H1 (cell line): ENCODE data around the gene TRAF3.

Source experiments
- EZH2 ChIP-seq: fragments of 200-600 bp; sonication (generic); IDR thresholded peaks from 2 replicates; pipeline ENCODE4 v1.7.1; 2012; ENCODE audit warnings: low read depth, mild to moderate bottlenecking, moderate library complexity, low read length, inconsistent platforms; ENCODE audit not compliant: severe bottlenecking
- HDAC6 ChIP-seq: IDR thresholded peaks from one replicate; pipeline ENCODE4 v1.7.1; 2012; ENCODE audit warnings: low read depth, mild to moderate bottlenecking, inconsistent platforms, low read length, moderate library complexity
- JUND ChIP-seq: IDR thresholded peaks from 2 replicates; pipeline ENCODE4 v1.6.1; 2011; ENCODE audit warnings: mild to moderate bottlenecking, improper control_type of control experiment, low read length
- KDM1A ChIP-seq: fragments of 200-600, 300-600 bp; sonication (generic); IDR thresholded peaks from 2 replicates; pipeline ENCODE4 v1.7.1; 2016; ENCODE audit warnings: mild to moderate bottlenecking, low read length, borderline replicate concordance
- PHF8 ChIP-seq: fragments of 200-600 bp; sonication (generic); conservative IDR thresholded peaks from 2 replicates; pipeline ENCODE4 v1.7.1; 2012; ENCODE audit warnings: low read depth, mild to moderate bottlenecking, inconsistent platforms, low read length, moderate library complexity
- POLR2A ChIP-seq, 2 experiments: IDR thresholded peaks; 1 replicate in 1 of 2; 2 replicates in 1 of 2; pipeline ENCODE4 v1.6.1; 2011; ENCODE audit warnings: low read depth in 2 of 2, low read length in 2 of 2, mild to moderate bottlenecking in 2 of 2; ENCODE audit errors: control extremely low read depth in 1 of 2
- POLR2AphosphoS5 ChIP-seq: IDR thresholded peaks from 2 replicates; pipeline ENCODE4 v1.6.1; 2011; ENCODE audit warnings: low read depth, low read length
- RAD21 ChIP-seq, 2 experiments: IDR thresholded peaks in 1 of 2; conservative IDR thresholded peaks in 1 of 2; 2 replicates each; pipeline ENCODE4 v1.6.1; 2011; ENCODE audit warnings: low read depth in 2 of 2, low read length in 2 of 2, improper control_type of control experiment in 1 of 2, inconsistent platforms in 1 of 2, mild to moderate bottlenecking in 1 of 2, moderate library complexity in 1 of 2

GRCh38 chr14:102779084-102779462 is 1.8 kb downstream of the TRAF3 start:
- TF ChIP-seq POLR2A (IDR thresholded peaks at IDR 0.05; ENCODE audit: control extremely low read depth in 1 of 2, low read depth in 2 of 2, low read length in 2 of 2) (no peak), KDM1A (no peak), HDAC6 (no peak), EZH2 (no peak), POLR2AphosphoS5 (no peak), RAD21 (IDR thresholded peaks at IDR 0.05 in 1 of 2, conservative IDR thresholded peaks at IDR 0.05 in 1 of 2; ENCODE audit: low read depth in 2 of 2, low read length in 2 of 2) (no peak), PHF8 (no peak), JUND (no peak)
